IMR-90 (cell line): ENCODE results near the gene ING2. TPM values are rescaled to one million over a fixed set of nuclear protein-coding genes. Genes with fewer than 3 reads are reported as not detected.

Source experiments
- ATAC-seq: fragments of 200-7000 bp; cut with Tn5 transposase; 2 replicates; pipeline ENCODE4 v1.9.1; 2020; ENCODE audit warnings: low read depth, mild to moderate bottlenecking, moderate library complexity
- BruUV-seq: library from RNA; stranded (reverse); fragments of 400-500 nt; replicated peaks from 2 replicates; lab custom pipeline; 2021; lab: Mats Ljungman, UMichigan
- CTCF ChIA-PET: fragments of 300-600 bp; formaldehyde crosslinking; extraction: SDS; loops from one replicate; lab custom pipeline; 2021; ENCODE audit warnings: antibody characterized with exemption; lab: Yijun Ruan, JAX
- POLR2A ChIA-PET: fragments of 300-600 bp; sonication (Branson Sonifier 250); formaldehyde crosslinking; loops from one replicate; lab custom pipeline; 2022; ENCODE audit warnings: antibody characterized with exemption; ENCODE audit not compliant: unreplicated experiment; lab: Charles Lee
- DNase-seq: peaks from one replicate; pipeline ENCODE4 v3.0.0; 2013
- H2AFZ ChIP-seq: replicated peaks from 2 replicates; pipeline ENCODE3; 2013; ENCODE audit warnings: low read length, mild to moderate bottlenecking; ENCODE audit not compliant: poor library complexity
- H2AK5ac ChIP-seq: 2 replicates; pipeline ENCODE4 v1.6.1; 2013; ENCODE audit warnings: low read depth, low read length, inconsistent platforms
- H2AK9ac ChIP-seq: replicated peaks from 2 replicates; pipeline ENCODE3; 2013; ENCODE audit warnings: mild to moderate bottlenecking, low read depth, low read length, moderate library complexity; ENCODE audit not compliant: poor library complexity
- H2BK120ac ChIP-seq: 2 replicates; pipeline ENCODE4 v1.6.1; 2013; ENCODE audit warnings: low read depth, low read length, inconsistent platforms
- H2BK15ac ChIP-seq: 3 replicates; pipeline ENCODE4 v1.6.1; 2013; ENCODE audit warnings: low read depth, low read length, inconsistent platforms
- H2BK20ac ChIP-seq: 2 replicates; pipeline ENCODE4 v1.6.1; 2013; ENCODE audit warnings: low read depth, mild to moderate bottlenecking, inconsistent platforms, low read length, moderate library complexity
- H2BK5ac ChIP-seq: 2 replicates; pipeline ENCODE4 v1.6.1; 2013; ENCODE audit warnings: mild to moderate bottlenecking, low read depth, low read length, inconsistent platforms; ENCODE audit not compliant: poor library complexity, severe bottlenecking
- H3K14ac ChIP-seq: replicated peaks from 2 replicates; pipeline ENCODE4 v1.6.1; 2013; ENCODE audit warnings: low read depth, low read length, inconsistent platforms
- H3K18ac ChIP-seq: 2 replicates; pipeline ENCODE4 v1.6.1; 2013; ENCODE audit warnings: low read depth, low read length, control low read depth
- H3K23ac ChIP-seq: 2 replicates; pipeline ENCODE4 v1.6.1; 2013; ENCODE audit warnings: low read depth, low read length, inconsistent platforms
- H3K27ac ChIP-seq: 2 replicates; pipeline ENCODE4 v1.5.1; 2013; ENCODE audit warnings: mild to moderate bottlenecking, control low read depth, low read length; ENCODE audit not compliant: insufficient read depth
- H3K27me3 ChIP-seq: 2 replicates; pipeline ENCODE4 v1.6.1; 2013; ENCODE audit warnings: low read length; ENCODE audit not compliant: control insufficient read depth, insufficient read depth
- H3K36me3 ChIP-seq: 2 replicates; pipeline ENCODE4 v1.6.1; 2013; ENCODE audit warnings: low read length, mixed read lengths; ENCODE audit not compliant: control insufficient read depth, insufficient read depth
- H3K4ac ChIP-seq: 2 replicates; pipeline ENCODE4 v1.6.1; 2013; ENCODE audit warnings: low read depth, low read length, inconsistent platforms
- H3K4me1 ChIP-seq: 2 replicates; pipeline ENCODE4 v1.6.1; 2013; ENCODE audit warnings: low read length, mixed read lengths; ENCODE audit not compliant: control insufficient read depth, insufficient read depth
- H3K4me2 ChIP-seq: 2 replicates; pipeline ENCODE4 v1.6.1; 2013; ENCODE audit warnings: low read depth, mild to moderate bottlenecking, control low read depth, low read length, moderate library complexity
- H3K4me3 ChIP-seq: 2 replicates; pipeline ENCODE4 v1.5.1; 2013; ENCODE audit warnings: low read depth, mild to moderate bottlenecking, control low read depth, low read length, moderate library complexity; ENCODE audit not compliant: insufficient read depth
- H3K56ac ChIP-seq: 2 replicates; pipeline ENCODE4 v1.6.1; 2013; ENCODE audit warnings: low read length, inconsistent platforms; ENCODE audit not compliant: insufficient read depth; ENCODE audit errors: extremely low read depth
- H3K79me1 ChIP-seq, 2 experiments: 2 replicates each; pipeline ENCODE4 v1.6.1; 2013; ENCODE audit warnings: low read length in 2 of 2, inconsistent platforms in 1 of 2, low read depth in 1 of 2
- H3K9ac ChIP-seq: 2 replicates; pipeline ENCODE4 v1.6.1; 2013; ENCODE audit warnings: low read depth, low read length, control low read depth
- H3K9me1 ChIP-seq: 2 replicates; pipeline ENCODE4 v1.6.1; 2013; ENCODE audit warnings: low read length, inconsistent platforms; ENCODE audit not compliant: insufficient read depth
- H3K9me3 ChIP-seq: 2 replicates; pipeline ENCODE4 v1.6.1; 2013; ENCODE audit warnings: low read length; ENCODE audit not compliant: control insufficient read depth, insufficient read depth
- H4K20me1 ChIP-seq: 2 replicates; pipeline ENCODE4 v1.6.1; 2013; ENCODE audit warnings: low read length, inconsistent platforms; ENCODE audit not compliant: insufficient read depth
- H4K5ac ChIP-seq: 2 replicates; pipeline ENCODE4 v1.6.1; 2013; ENCODE audit warnings: mild to moderate bottlenecking, low read depth, low read length, control low read depth
- H4K8ac ChIP-seq, 2 experiments: 2 replicates each; pipeline ENCODE4 v1.6.1; 2013; ENCODE audit warnings: low read depth in 2 of 2, low read length in 2 of 2, control low read depth in 1 of 2, inconsistent platforms in 1 of 2
- H4K91ac ChIP-seq: 2 replicates; pipeline ENCODE4 v1.6.1; 2013; ENCODE audit warnings: low read depth, low read length, inconsistent platforms; ENCODE audit not compliant: insufficient read depth
- BHLHE40 ChIP-seq: fragments of 150-350 bp; IDR thresholded peaks from 2 replicates; pipeline ENCODE4 v1.6.1; 2016; ENCODE audit warnings: mild to moderate bottlenecking, low read depth, low read length
- CEBPB ChIP-seq: IDR thresholded peaks from 2 replicates; pipeline ENCODE4 v1.6.1; 2012; ENCODE audit warnings: low read depth, low read length, improper control_type of control experiment
- CHD1 ChIP-seq: IDR thresholded peaks from 2 replicates; pipeline ENCODE4 v1.6.1; 2012; ENCODE audit warnings: low read depth, low read length, improper control_type of control experiment
- CTCF ChIP-seq: conservative IDR thresholded peaks from 2 replicates; pipeline ENCODE4 v1.5.1; 2012; ENCODE audit warnings: mild to moderate bottlenecking, low read depth, low read length, improper control_type of control experiment
- FOS ChIP-seq: fragments of 150-350 bp; IDR thresholded peaks from 2 replicates; pipeline ENCODE4 v1.6.1; 2016; ENCODE audit warnings: low read depth, low read length
- MAFK ChIP-seq: IDR thresholded peaks from 2 replicates; pipeline ENCODE4 v1.6.1; 2012; ENCODE audit warnings: low read depth, low read length, improper control_type of control experiment
- MAZ ChIP-seq: IDR thresholded peaks from 2 replicates; pipeline ENCODE4 v1.6.1; 2012; ENCODE audit warnings: low read depth, mild to moderate bottlenecking, low read length, improper control_type of control experiment, moderate library complexity, borderline replicate concordance
- MXI1 ChIP-seq: IDR thresholded peaks from 2 replicates; pipeline ENCODE4 v1.6.1; 2012; ENCODE audit warnings: low read depth, mild to moderate bottlenecking, low read length, moderate library complexity, borderline replicate concordance
- NFE2L2 ChIP-seq: fragments of 150-350 bp; IDR thresholded peaks from 2 replicates; pipeline ENCODE4 v1.6.1; 2016; ENCODE audit warnings: low read depth, mild to moderate bottlenecking, low read length
- POLR2A ChIP-seq: IDR thresholded peaks from 2 replicates; pipeline ENCODE4 v1.6.1; 2012; ENCODE audit warnings: mild to moderate bottlenecking, low read depth, low read length
- RAD21 ChIP-seq: IDR thresholded peaks from 2 replicates; pipeline ENCODE4 v1.6.1; 2012; ENCODE audit warnings: low read length, improper control_type of control experiment
- RCOR1 ChIP-seq: IDR thresholded peaks from 2 replicates; pipeline ENCODE4 v1.6.1; 2012; ENCODE audit warnings: mild to moderate bottlenecking, low read length, improper control_type of control experiment; ENCODE audit not compliant: insufficient replicate concordance
- RFX5 ChIP-seq: IDR thresholded peaks from 2 replicates; pipeline ENCODE4 v1.8.0; 2012; ENCODE audit warnings: low read depth, mild to moderate bottlenecking, low read length, moderate library complexity
- SMC3 ChIP-seq: fragments of 150-350 bp; IDR thresholded peaks from 2 replicates; pipeline ENCODE4 v1.6.1; 2016; ENCODE audit warnings: low read depth, mild to moderate bottlenecking, antibody characterized with exemption, low read length, moderate library complexity
- WGBS, 2 experiments: methylation state at CpG; one replicate each; pipeline versions ENCODE4 v1.1.5 to v1.1.7; 2013; ENCODE audit warnings: missing lambda C conversion rate in 2 of 2; ENCODE audit not compliant: insufficient read length in 1 of 2; ENCODE audit errors: extremely low coverage in 2 of 2; 5-methylcytosine and 5-hydroxymethylcytosine counted together
- dilution Hi-C: fragments of 300-500 bp; cut with HindIII; formaldehyde crosslinking; loops from one replicate; pipeline ENCODE4 v1.14.3; 2018; ENCODE audit warnings: low sequenced_read_pairs; ENCODE audit not compliant: unreplicated experiment
- in situ Hi-C: fragments of 300-500 bp; cut with MboI; formaldehyde crosslinking; loops from 3 replicates; pipeline ENCODE4 v1.14.3; 2019; ENCODE audit warnings: low sequenced_read_pairs, inconsistent platforms, mixed read lengths
- intact Hi-C: fragments of 100-400 bp; cut with micrococcal nuclease; formaldehyde crosslinking; loops from 2 replicates; pipeline ENCODE4 v1.10.0; 2022
- polyA plus RNA-seq, 3 experiments: library from polyadenylated mRNA; depleted of rRNA; stranded (reverse); fragments of >200 nt; gene quantifications; 2 replicates each; pipeline ENCODE4 v1.2.3, GENCODE V29; 2012; ENCODE audit warnings: low replicate concordance in 1 of 3
- total RNA-seq: library from RNA; depleted of rRNA; stranded (reverse); fragments of >200 nt; gene quantifications from 2 replicates; pipeline ENCODE4 v1.2.3, GENCODE V29; 2012
- TF ChIP-seq, protein P1 (sequence below): fragments of 150-350 bp; IDR thresholded peaks from 2 replicates; pipeline ENCODE4 v1.6.1; 2017; ENCODE audit warnings: mild to moderate bottlenecking, antibody characterized with exemption, low read length, low read depth
- TF ChIP-seq, protein P2 (sequence below): fragments of 150-350 bp; IDR thresholded peaks from 2 replicates; pipeline ENCODE4 v1.6.1; 2016; ENCODE audit warnings: low read depth, mild to moderate bottlenecking, low read length, moderate library complexity, borderline replicate concordance

ING2 gene
- total and polyA plus RNA-seq, 2 of the 4 experiments (the other 2 are of a cell fraction), result 2.5 to 9.5 TPM

- in situ Hi-C loops (no loop called here), intact Hi-C loops (no loop called here), dilution Hi-C loops (no loop called here)
- no peak overlapping the region for H3K4me2 ChIP-seq
- H3K18ac ChIP-seq, result no peak overlapping the region
- WGBS, 2 experiments, result 16% methylated on average over 4 of the region's 4 CpGs; no CpG with 5 or more reads in 1 of the 2 experiments
- no peak overlapping the region for H3K9ac ChIP-seq
- no peak overlapping the region for H2BK20ac ChIP-seq
- H3K23ac ChIP-seq, result no peak overlapping the region
- H4K5ac ChIP-seq, result no peak overlapping the region
- no peak for TF ChIP-seq SMC3
- no peak for TF ChIP-seq MXI1
- TF ChIP-seq MAZ, result no peak
- TF ChIP-seq CTCF, result no peak
- TF ChIP-seq MAFK, result no peak
- TF ChIP-seq CHD1, result no peak
- TF ChIP-seq CEBPB, result no peak
- TF ChIP-seq RFX5, result no peak
- TF ChIP-seq BHLHE40, result no peak
- TF ChIP-seq, protein P1, sequence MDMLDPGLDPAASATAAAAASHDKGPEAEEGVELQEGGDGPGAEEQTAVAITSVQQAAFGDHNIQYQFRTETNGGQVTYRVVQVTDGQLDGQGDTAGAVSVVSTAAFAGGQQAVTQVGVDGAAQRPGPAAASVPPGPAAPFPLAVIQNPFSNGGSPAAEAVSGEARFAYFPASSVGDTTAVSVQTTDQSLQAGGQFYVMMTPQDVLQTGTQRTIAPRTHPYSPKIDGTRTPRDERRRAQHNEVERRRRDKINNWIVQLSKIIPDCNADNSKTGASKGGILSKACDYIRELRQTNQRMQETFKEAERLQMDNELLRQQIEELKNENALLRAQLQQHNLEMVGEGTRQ, result no peak
- TF ChIP-seq RCOR1, result no peak
- TF ChIP-seq RAD21, result no peak
- TF ChIP-seq POLR2A, result no peak
- no peak for TF ChIP-seq FOS
- no peak for TF ChIP-seq NFE2L2
- TF ChIP-seq, protein P2, sequence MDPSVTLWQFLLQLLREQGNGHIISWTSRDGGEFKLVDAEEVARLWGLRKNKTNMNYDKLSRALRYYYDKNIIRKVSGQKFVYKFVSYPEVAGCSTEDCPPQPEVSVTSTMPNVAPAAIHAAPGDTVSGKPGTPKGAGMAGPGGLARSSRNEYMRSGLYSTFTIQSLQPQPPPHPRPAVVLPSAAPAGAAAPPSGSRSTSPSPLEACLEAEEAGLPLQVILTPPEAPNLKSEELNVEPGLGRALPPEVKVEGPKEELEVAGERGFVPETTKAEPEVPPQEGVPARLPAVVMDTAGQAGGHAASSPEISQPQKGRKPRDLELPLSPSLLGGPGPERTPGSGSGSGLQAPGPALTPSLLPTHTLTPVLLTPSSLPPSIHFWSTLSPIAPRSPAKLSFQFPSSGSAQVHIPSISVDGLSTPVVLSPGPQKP, result no peak
- ATAC-seq, result no peak; the same call in 1 of the 2 replicates
- H3K36me3 ChIP-seq, result no peaks in the 10 kb centered on the region
- H3K27ac ChIP-seq, result no peak overlapping the region
- no peak overlapping the region for H3K4me3 ChIP-seq
- no peak overlapping the region for H2BK5ac ChIP-seq
- H3K4me1 ChIP-seq, result no peaks in the 10 kb centered on the region
- H4K91ac ChIP-seq, result no peak overlapping the region
- no peaks in the 10 kb centered on the region for H3K9me3 ChIP-seq
- H2AK9ac ChIP-seq, result no peak overlapping the region
- H3K27me3 ChIP-seq, result peaks cover under 1% of the 10 kb centered on the region; the same call in 1 of the 2 replicates
- H3K79me1 ChIP-seq, result no peaks in the 10 kb centered on the region
- no peak overlapping the region for H3K14ac ChIP-seq
- ChIA-PET CTCF (no interaction called here), POLR2A (no interaction called here)
- H3K9me1 ChIP-seq, result no peaks in the 10 kb centered on the region
- no peak overlapping the region for H3K56ac ChIP-seq
- no peak overlapping the region for H2BK120ac ChIP-seq
- H4K20me1 ChIP-seq, result no peaks in the 10 kb centered on the region
- H4K8ac ChIP-seq, result no peak overlapping the region
- no TSS peak for BruUV-seq
- H2BK15ac ChIP-seq, result no peak overlapping the region
- no peak for DNase-seq
- H2AFZ ChIP-seq, result no peak overlapping the region
- H3K4ac ChIP-seq, result no peak overlapping the region
- no peak overlapping the region for H2AK5ac ChIP-seq
These were observed 18.0 kb downstream of the ING2 start for GRCh38 chr4:183522821-183523220.
